ENCODE measurements around the gene ELP1.
"Not testable (repeated sequence)": the region's sequence is repeated elsewhere in the genome, so short reads cannot be mapped to it uniquely, and the experiment has no call there.

ELP1 gene

GRCh38 chr9:108921200-108921599, 12.7 kb downstream of the ELP1 start:
- no peak for DNase-seq

GRCh38 chr9:108920401-108920800, 13.5 kb downstream of the ELP1 start:
- not testable (repeated sequence) for DNase-seq

- DNase-seq = no peak
These were observed 14.4 kb downstream of the ELP1 start for GRCh38 chr9:108919517-108919916.

- DNase-seq = no peak
These were observed 20.5 kb downstream of the ELP1 start for GRCh38 chr9:108913391-108913790.

GRCh38 chr9:108911820-108912219, 22.1 kb downstream of the ELP1 start:
- no peak for DNase-seq

- no peak for DNase-seq
These were observed 23.0 kb downstream of the ELP1 start for GRCh38 chr9:108910914-108911313.

GRCh38 chr9:108910402-108910801, 23.5 kb downstream of the ELP1 start:
- DNase-seq = no peak

GRCh38 chr9:108905494-108905893, 28.4 kb downstream of the ELP1 start:
- no peak for DNase-seq

GRCh38 chr9:108904161-108904560, 29.8 kb downstream of the ELP1 start:
- DNase-seq = no peak

GRCh38 chr9:108903420-108904103, 30.4 kb downstream of the ELP1 start:
- DNase-seq = no peak

GRCh38 chr9:108900176-108900575, 33.7 kb downstream of the ELP1 start:
- no peak for DNase-seq

GRCh38 chr9:108899023-108899695, 34.8 kb downstream of the ELP1 start:
- not testable (repeated sequence) for DNase-seq

GRCh38 chr9:108897324-108898096, 36.4 kb downstream of the ELP1 start:
- no peak for DNase-seq

- DNase-seq = no peak
These were observed 39.5 kb downstream of the ELP1 start for GRCh38 chr9:108894225-108894997.

GRCh38 chr9:108889649-108890067, 44.3 kb downstream of the ELP1 start:
- no peak for DNase-seq

GRCh38 chr9:108886594-108887271, 47.2 kb downstream of the ELP1 start:
- not testable (repeated sequence) for DNase-seq

- no peak for DNase-seq
These were observed 48.1 kb downstream of the ELP1 start for GRCh38 chr9:108885643-108886348.

- no peak for DNase-seq
These were observed 49.2 kb downstream of the ELP1 start for GRCh38 chr9:108884701-108885100.

- no peak for DNase-seq
These were observed 50.8 kb downstream of the ELP1 start for GRCh38 chr9:108883085-108883484.

GRCh38 chr9:108882052-108882888, 51.7 kb downstream of the ELP1 start:
- DNase-seq = no peak
